BLaER1 (cell line): ENCODE results near the gene OBSCN.

Source experiments
- H3K27ac ChIP-seq: shearing (Covaris generic); formaldehyde crosslinking; 2 replicates; pipeline ENCODE4 v1.8.1; 2022
- H3K27me3 ChIP-seq: shearing (Covaris generic); formaldehyde crosslinking; 2 replicates; pipeline ENCODE4 v1.8.1; 2022
- H3K36me3 ChIP-seq: shearing (Covaris generic); formaldehyde crosslinking; 2 replicates; pipeline ENCODE4 v1.8.1; 2022
- H3K4me1 ChIP-seq: shearing (Covaris generic); formaldehyde crosslinking; 2 replicates; pipeline ENCODE4 v1.8.1; 2022
- H3K4me2 ChIP-seq: shearing (Covaris generic); formaldehyde crosslinking; 2 replicates; pipeline ENCODE4 v1.8.1; 2022
- H3K4me3 ChIP-seq: shearing (Covaris generic); formaldehyde crosslinking; 2 replicates; pipeline ENCODE4 v1.8.1; 2022
- H3K9ac ChIP-seq: shearing (Covaris generic); formaldehyde crosslinking; 2 replicates; pipeline ENCODE4 v1.8.1; 2022
- H3K9me3 ChIP-seq: shearing (Covaris generic); formaldehyde crosslinking; 2 replicates; pipeline ENCODE4 v1.8.1; 2022
- H4K20me1 ChIP-seq: shearing (Covaris generic); formaldehyde crosslinking; 2 replicates; pipeline ENCODE4 v1.8.1; 2022
- Cebpa-rat ChIP-seq: shearing (Covaris generic); IDR thresholded peaks from 2 replicates; pipeline ENCODE4 v1.8.1; 2022

Gene OBSCN

GRCh38 chr1:228362141-228362883 is 154.5 kb downstream of the OBSCN start:
- H3K27ac ChIP-seq: no peak overlapping the region
- TF ChIP-seq Cebpa-rat: no peak

GRCh38 chr1:228362884-228363450 is 155.1 kb downstream of the OBSCN start:
- Histone ChIP-seq H4K20me1 (0 out of 2 replicates have a peak, but pooled peaks cover 4% of the 10 kb centered on the region), H3K4me2 (0 out of 2 replicates have a peak overlapping the region, but pooled peaks have one; percentile 4), H3K9me3 (no peaks in the 10 kb centered on the region), H3K27me3 (no peaks in the 10 kb centered on the region), H3K27ac (no peak overlapping the region), H3K4me3 (no peak overlapping the region), H3K4me1 (peaks cover 15% of the 10 kb centered on the region), H3K9ac (no peak overlapping the region), H3K36me3 (no peaks in the 10 kb centered on the region)
- no peak for TF ChIP-seq Cebpa-rat

More at GRCh38 chr1:228362141-228362883, 154.5 kb downstream of the OBSCN start:
- Histone ChIP-seq H3K4me2 (0 out of 2 replicates have a peak overlapping the region, but pooled peaks have one; percentile 4), H3K27me3 (no peaks in the 10 kb centered on the region), H3K4me1 (peaks cover 10% of the 10 kb centered on the region), H3K4me3 (no peak overlapping the region), H3K36me3 (no peaks in the 10 kb centered on the region), H3K9ac (no peak overlapping the region), H4K20me1 (0 out of 2 replicates have a peak, but pooled peaks cover 4% of the 10 kb centered on the region), H3K9me3 (no peaks in the 10 kb centered on the region)

GRCh38 chr1:228363686-228364067 is 155.8 kb downstream of the OBSCN start:
- Histone ChIP-seq H3K9ac (no peak overlapping the region), H3K4me2 (no peak overlapping the region), H3K9me3 (no peaks in the 10 kb centered on the region), H3K27ac (no peak overlapping the region), H4K20me1 (0 out of 2 replicates have a peak, but pooled peaks cover 4% of the 10 kb centered on the region), H3K36me3 (no peaks in the 10 kb centered on the region), H3K27me3 (no peaks in the 10 kb centered on the region), H3K4me1 (peaks cover 22% of the 10 kb centered on the region), H3K4me3 (no peak overlapping the region)
- TF ChIP-seq Cebpa-rat: no peak

GRCh38 chr1:228364068-228364705 is 156.3 kb downstream of the OBSCN start:
- Histone ChIP-seq H3K27ac (no peak overlapping the region), H3K4me1 (peaks cover 27% of the 10 kb centered on the region), H3K9ac (no peak overlapping the region), H3K27me3 (no peaks in the 10 kb centered on the region), H3K4me2 (no peak overlapping the region), H3K36me3 (no peaks in the 10 kb centered on the region), H3K4me3 (no peak overlapping the region), H4K20me1 (0 out of 2 replicates have a peak, but pooled peaks cover 4% of the 10 kb centered on the region), H3K9me3 (no peaks in the 10 kb centered on the region)
- no peak for TF ChIP-seq Cebpa-rat

- Histone ChIP-seq H4K20me1 (0 out of 2 replicates have a peak, but pooled peaks cover 4% of the 10 kb centered on the region), H3K9ac (no peak overlapping the region), H3K4me3 (no peak overlapping the region), H3K4me1 (peaks cover 33% of the 10 kb centered on the region), H3K27ac (no peak overlapping the region), H3K9me3 (no peaks in the 10 kb centered on the region), H3K27me3 (no peaks in the 10 kb centered on the region), H3K36me3 (no peaks in the 10 kb centered on the region), H3K4me2 (no peak overlapping the region)
- TF ChIP-seq Cebpa-rat: no peak
Observed at GRCh38 chr1:228364706-228365213, 156.9 kb downstream of the OBSCN start.

- no peak overlapping the region for H3K9ac ChIP-seq
- no peak overlapping the region for H3K4me3 ChIP-seq
- no peak for TF ChIP-seq Cebpa-rat
- peaks cover 40% of the 10 kb centered on the region for H3K4me1 ChIP-seq
- no peak overlapping the region for H3K4me2 ChIP-seq
- H3K9me3 ChIP-seq: no peaks in the 10 kb centered on the region
- H3K27me3 ChIP-seq: no peaks in the 10 kb centered on the region
- 0 out of 2 replicates have a peak, but pooled peaks cover 4% of the 10 kb centered on the region for H4K20me1 ChIP-seq
- H3K36me3 ChIP-seq: no peaks in the 10 kb centered on the region
- no peak overlapping the region for H3K27ac ChIP-seq
Observed at GRCh38 chr1:228365271-228366061, 157.6 kb downstream of the OBSCN start.

GRCh38 chr1:228366062-228366865 is 158.4 kb downstream of the OBSCN start:
- no peak overlapping the region for H3K27ac ChIP-seq
- H4K20me1 ChIP-seq: 0 out of 2 replicates have a peak, but pooled peaks cover 4% of the 10 kb centered on the region
- H3K4me1 ChIP-seq: peaks cover 48% of the 10 kb centered on the region
- H3K36me3 ChIP-seq: no peaks in the 10 kb centered on the region
- no peak overlapping the region for H3K4me3 ChIP-seq
- no peaks in the 10 kb centered on the region for H3K9me3 ChIP-seq
- no peak overlapping the region for H3K9ac ChIP-seq
- H3K27me3 ChIP-seq: no peaks in the 10 kb centered on the region
- no peak overlapping the region for H3K4me2 ChIP-seq
- no peak for TF ChIP-seq Cebpa-rat

GRCh38 chr1:228366866-228367741 is 159.3 kb downstream of the OBSCN start:
- H3K9ac ChIP-seq: no peak overlapping the region
- no peak overlapping the region for H3K27ac ChIP-seq
- peaks cover 50% of the 10 kb centered on the region for H3K4me1 ChIP-seq
- H3K36me3 ChIP-seq: no peaks in the 10 kb centered on the region
- TF ChIP-seq Cebpa-rat: no peak
- H3K4me3 ChIP-seq: no peak overlapping the region
- no peaks in the 10 kb centered on the region for H3K27me3 ChIP-seq
- H4K20me1 ChIP-seq: 0 out of 2 replicates have a peak, but pooled peaks cover 4% of the 10 kb centered on the region
- no peaks in the 10 kb centered on the region for H3K9me3 ChIP-seq
- H3K4me2 ChIP-seq: no peak overlapping the region
